Epidermal melanocyte (primary cell): Measurements from ENCODE around the gene TAS2R16.
"Not testable (repeated sequence)": the region's sequence is repeated elsewhere in the genome, so short reads cannot be mapped to it uniquely, and the experiment has no call there.

Experiments
- DNase-seq: peaks from one replicate; pipeline ENCODE4 v3.0.0; 2011; ENCODE audit warnings: low spot score; ENCODE audit not compliant: insufficient read length

Gene TAS2R16

DNA sequence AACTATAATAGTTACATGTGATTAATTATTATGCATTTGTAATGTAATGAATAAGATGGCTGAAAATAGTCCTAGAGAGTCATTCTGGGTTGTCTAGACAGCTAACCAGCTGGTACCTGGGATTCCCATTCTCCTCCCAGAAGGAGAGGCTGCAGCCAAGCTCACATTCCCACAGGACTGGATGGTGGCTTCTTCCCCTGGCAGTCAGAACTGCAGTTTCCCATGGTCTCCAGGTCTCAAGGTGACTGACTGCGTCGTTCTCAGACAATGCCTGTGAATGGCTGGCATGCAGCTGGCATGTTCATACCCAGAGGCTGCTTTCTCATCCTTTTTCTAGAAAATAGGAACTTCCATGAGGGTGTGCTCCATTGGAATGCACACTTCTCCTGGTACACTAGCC lies 21.3 kb downstream of the TAS2R16 start:
- no peak for DNase-seq

DNA sequence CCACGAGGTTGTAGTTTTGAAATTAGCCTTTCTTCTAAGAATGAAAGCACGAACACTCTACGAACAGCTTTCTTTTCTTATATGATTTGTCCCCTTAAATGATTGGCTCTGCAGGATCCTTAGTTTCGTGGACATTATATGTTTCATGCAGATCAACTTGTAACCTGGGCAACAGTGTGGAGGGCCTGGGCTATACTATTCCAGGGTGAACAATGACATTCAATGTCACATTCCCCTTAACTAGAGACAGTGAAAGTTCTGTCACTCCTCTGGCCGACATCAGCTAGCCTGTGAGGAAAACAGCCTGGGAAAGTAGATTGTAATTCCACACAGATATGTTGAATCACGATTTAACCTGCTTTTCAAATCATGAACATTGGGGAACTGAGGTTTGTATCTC lies 23.4 kb downstream of the TAS2R16 start:
- DNase-seq, result no peak

DNA sequence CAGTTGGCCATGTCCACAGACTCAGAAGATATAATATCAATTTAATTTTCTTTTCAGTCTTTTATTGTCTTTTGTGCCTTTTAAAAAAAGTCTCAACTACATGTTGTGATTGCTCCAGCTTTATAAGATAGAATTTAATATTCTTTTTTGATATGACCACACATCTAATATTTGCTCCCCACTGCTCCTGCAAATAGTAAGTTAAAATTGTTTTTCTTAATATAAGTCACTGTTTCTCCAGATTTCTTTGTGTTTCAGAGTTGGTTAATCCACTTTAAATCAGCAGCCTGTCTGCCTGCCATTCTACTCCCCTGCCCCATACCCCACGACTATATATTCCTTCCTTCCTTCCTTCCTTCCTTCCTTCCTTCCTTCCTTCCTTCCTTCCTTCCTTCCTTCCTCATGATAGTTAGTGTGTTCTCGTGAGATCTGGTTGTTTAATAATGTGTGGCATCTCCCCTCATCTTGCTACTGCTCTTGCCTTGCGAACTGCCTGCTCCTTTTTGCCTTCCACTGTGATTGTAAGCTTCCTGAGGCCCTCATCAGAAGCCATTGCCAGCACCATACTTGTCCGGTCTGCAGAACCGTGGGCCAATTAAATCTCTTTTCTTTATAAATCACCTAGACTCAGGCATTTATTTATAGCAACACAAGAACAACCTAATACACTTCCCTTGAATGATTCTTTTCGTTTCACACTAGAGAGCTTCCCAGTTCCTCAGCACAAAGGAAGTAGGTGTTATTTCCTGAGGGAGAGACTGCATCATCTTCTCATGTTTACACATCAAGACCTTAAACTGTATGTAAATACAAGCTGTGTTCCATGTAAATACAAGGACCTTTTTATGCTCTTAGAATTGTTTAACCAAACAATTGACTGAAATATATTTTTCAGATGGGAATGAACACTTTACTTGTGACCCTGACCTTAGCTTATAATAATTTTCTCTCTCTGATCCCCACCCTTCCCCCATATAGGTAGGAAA lies 24.5 kb downstream of the TAS2R16 start:
- no peak for DNase-seq

DNA sequence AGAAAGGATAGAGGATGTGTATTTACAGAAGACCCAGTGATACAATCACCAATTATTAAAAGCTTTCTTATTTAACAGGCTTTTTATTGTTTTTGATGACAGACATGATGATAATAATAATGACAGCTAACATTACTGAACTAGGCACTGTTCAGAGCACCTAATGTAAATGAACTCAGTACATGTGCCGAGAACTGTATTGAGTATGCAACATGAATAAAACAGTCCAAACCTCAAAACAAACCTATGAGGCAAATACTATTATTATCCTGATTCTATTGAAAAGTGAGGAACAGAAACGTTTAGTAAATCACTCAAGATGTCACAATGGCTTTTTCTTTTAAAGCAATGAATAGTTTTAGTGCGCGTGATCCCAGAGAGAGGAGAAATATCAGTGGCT lies 27.1 kb downstream of the TAS2R16 start:
- DNase-seq, result no peak

DNA sequence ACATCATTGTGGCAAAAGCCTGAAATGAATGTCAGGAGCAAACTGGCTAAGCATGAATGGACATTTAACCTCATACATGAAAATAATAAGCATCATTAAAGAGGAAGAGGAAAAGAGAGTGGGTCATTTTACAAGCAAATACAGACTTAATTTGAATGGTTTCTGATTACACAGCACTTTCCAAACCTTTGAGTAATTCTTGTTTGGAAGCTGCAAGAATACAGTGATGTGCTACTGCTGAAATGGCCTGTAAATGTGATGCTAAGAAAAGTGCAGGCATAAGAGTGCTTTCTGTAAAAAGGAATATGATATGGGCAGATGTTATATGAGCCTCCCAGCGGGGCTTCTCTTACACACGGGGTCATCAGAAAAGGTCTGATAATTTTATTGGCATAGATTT lies 30.2 kb downstream of the TAS2R16 start:
- no peak for DNase-seq

DNA sequence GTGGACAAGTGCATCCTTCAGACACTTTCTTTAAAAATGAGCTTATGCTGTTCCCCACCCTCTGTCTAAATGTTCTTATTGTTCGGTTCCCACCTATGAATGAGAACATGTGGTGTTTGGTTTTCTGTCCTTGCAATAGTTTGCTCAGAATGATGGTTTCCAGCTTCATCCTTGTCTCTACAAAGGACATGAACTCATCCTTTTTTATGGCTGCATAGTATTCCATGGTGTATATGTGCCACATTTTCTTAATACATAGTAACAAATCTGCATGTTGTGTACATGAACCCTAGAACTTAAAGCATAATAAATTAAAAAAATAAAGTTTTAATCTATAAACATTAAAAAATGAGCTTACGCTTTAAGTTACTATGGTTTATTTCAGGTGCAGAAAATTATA lies 41.8 kb downstream of the TAS2R16 start:
- DNase-seq, result not testable (repeated sequence)

DNA sequence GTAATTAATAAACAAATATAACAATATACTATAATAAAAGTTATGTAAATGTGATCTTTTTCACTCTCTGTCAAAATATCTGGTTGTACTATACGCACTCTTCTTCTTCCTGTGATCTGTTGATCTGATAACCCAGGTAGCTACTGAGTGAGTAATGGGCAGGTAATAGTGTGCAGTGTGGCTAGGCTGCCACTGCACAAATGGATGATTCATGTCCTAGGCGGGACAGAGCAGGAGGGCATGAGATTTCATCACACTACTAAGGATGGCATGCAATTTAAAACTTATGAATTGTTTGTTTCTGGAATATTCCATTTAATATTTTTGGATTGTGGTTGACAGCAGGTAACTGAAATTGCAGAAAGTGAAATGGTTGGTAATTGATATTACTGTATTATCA lies 44.5 kb downstream of the TAS2R16 start:
- no peak for DNase-seq

DNA sequence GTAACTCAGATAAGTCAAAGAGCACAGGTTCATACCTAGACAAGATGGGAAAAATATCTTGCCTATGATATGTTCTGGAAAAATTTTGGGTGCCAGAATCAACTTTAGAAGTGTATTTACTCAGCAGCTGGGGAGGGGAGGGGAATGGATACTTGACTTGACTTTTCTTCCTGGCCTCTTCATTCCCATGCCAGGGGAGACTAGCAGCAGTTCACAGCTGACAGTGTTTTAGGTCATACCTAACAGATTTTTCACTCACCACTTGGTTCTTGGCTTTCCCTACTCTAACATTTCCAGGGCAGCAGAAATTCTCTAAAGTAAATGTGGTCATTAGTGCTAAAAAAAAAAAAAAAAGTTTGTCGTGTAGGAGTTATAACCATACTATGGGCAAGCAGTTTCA lies 46.3 kb downstream of the TAS2R16 start:
- no peak for DNase-seq
